Stomach (tissue), 9 donors: ENCODE measurements around the gene TXN2. TPM values are rescaled to one million over a fixed set of nuclear protein-coding genes. Genes with fewer than 3 reads are reported as not detected.

Experiments
- DNase-seq, 2 donors: peaks; one replicate each; pipeline versions ENCODE4 v3.0.0 to v3.0.0-alpha.2; 2013 to 2019
- H3K27ac ChIP-seq, 5 donors: fragments of 200-600 bp in 4 of 5; sonication (generic) in 4 of 5; one replicate each; pipeline ENCODE4 v1.5.1; 2013 to 2019; ENCODE audit warnings: mild to moderate bottlenecking in 1 of 5, moderate library complexity in 1 of 5
- H3K27me3 ChIP-seq, 3 donors: fragments of 200-600 bp; sonication (generic); one replicate each; pipeline ENCODE4 v1.5.1; 2017 to 2019; ENCODE audit warnings: mixed run types in 1 of 3
- H3K36me3 ChIP-seq, 4 donors: fragments of 200-600 bp; sonication (generic); 1 replicate in 3 of 4; 2 replicates in 1 of 4; pipeline ENCODE4 v1.5.1; 2016 to 2019
- H3K4me1 ChIP-seq, 4 donors: fragments of 200-600 bp; sonication (generic); one replicate each; pipeline ENCODE4 v1.5.1; 2016 to 2019
- H3K4me3 ChIP-seq, 4 donors: fragments of 200-600 bp; sonication (generic) in 3 of 4; one replicate each; pipeline ENCODE4 v1.5.1; 2016 to 2019; ENCODE audit warnings: mild to moderate bottlenecking in 1 of 4
- H3K9me3 ChIP-seq, 4 donors: fragments of 200-600 bp; sonication (generic); one replicate each; pipeline ENCODE4 v1.5.1; 2016 to 2019
- EP300 ChIP-seq: sonication (generic); formaldehyde crosslinking; IDR thresholded peaks from one replicate; pipeline ENCODE4 v1.6.1; 2017; ENCODE audit warnings: antibody characterized with exemption
- POLR2A ChIP-seq, 4 donors: fragments of 450-650 bp; IDR thresholded peaks; one replicate each; pipeline ENCODE4 v1.6.1; 2016; ENCODE audit warnings: antibody characterized with exemption in 4 of 4, control low read depth in 2 of 4, mild to moderate bottlenecking in 1 of 4, moderate library complexity in 1 of 4
- POLR2AphosphoS5 ChIP-seq, 3 donors: sonication (generic); formaldehyde crosslinking; IDR thresholded peaks; one replicate each; pipeline ENCODE4 v1.6.1; 2016; ENCODE audit warnings: antibody characterized with exemption in 3 of 3
- WGBS, 5 donors: extraction: QIAGEN DNeasy Blood & Tissue Kit in 3 of 5; methylation state at CpG; one replicate each; pipeline versions ENCODE4 v1.1.5 to v1.1.7; 2013 to 2018; 5-methylcytosine and 5-hydroxymethylcytosine counted together
- intact Hi-C: fragments of 100-400 bp; cut with DNase I; formaldehyde crosslinking; loops from one replicate; pipeline ENCODE4 v1.15.1; 2023; ENCODE audit warnings: low total_unique reads
- polyA plus RNA-seq, 3 donors: library from polyadenylated mRNA; stranded (reverse); fragments of 200-250 nt; gene quantifications; one replicate each; pipeline ENCODE4 v1.2.3, GENCODE V29; 2013
- total RNA-seq, 5 donors: library from RNA; depleted of rRNA; stranded (reverse); fragments of >200 nt; gene quantifications; one replicate each; pipeline versions ENCODE4 v1.1.0 to v1.2.3, GENCODE V29; 2014 to 2016
- TF ChIP-seq, protein P1 (sequence below), 7 experiments: fragments of 450-650 bp in 4 of 7; fragments of 200-600 bp in 3 of 7; sonication (generic) in 3 of 7; IDR thresholded peaks; one replicate each; pipeline ENCODE4 v1.5.1; 2016 to 2019; ENCODE audit warnings: antibody characterized with exemption in 7 of 7, control low read depth in 2 of 7, mild to moderate bottlenecking in 1 of 7
- donor health status: healthy with polysubstance abuse.
- donor health status: Bipolar disorder and iron deficiency.
- donor health status: healthy.

The TXN2 gene
- total and polyA plus RNA-seq, 8 donors = 7.0 to 279 (median 89.3) TPM

DNA sequence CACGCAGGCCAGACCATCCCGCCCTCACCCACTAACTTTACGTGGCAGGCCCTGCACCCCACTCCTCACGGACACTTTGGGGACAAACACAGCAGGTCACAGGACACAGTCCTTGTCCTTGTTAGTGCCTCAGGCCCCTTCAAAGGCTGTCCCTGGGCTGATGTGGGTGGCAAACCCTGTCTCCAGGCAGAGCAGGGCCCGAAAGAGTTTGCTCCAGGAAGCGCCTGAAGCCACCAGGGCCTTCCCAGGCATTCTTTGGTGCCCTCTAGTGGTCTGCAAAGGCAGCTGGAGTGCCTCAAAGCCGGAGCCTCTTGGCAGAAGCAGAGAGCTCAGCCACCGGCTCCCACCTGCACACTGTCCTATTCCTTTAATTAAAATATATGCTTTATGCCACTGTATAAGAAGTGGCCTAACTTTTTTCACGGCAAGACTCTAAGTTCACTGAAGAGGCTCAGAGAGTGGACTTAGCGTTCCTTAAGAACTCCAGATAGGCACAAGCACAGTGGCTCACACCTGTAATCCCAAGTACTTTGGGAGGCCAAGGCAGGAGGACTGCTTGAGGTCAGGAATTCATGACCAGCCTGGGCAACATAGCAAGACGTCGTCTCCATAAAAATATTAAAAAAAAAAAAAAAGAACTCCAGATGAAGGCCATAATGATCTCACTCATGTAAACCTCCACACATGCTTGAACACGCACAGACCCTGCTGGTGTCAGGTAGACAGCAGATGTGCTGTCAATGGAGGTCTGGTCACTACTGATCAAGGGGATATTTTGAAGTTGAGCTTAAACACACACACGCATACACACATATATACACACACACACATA is 11.1 kb downstream of the TXN2 start:
- DNase-seq = peak; percentile 87 to 95
- H3K9me3 ChIP-seq = no peaks in the 10 kb centered on the region
- peak overlapping the region in 4 of 5 donors; percentile 76 to 94 (median 84) for H3K27ac ChIP-seq
- H3K4me3 ChIP-seq = no peak overlapping the region
- intact Hi-C loops = loop anchor here (5.0 to 10.0 kb wide), 2 partner anchors 106 to 168 kb away; no protein-coding TSS in a partner anchor
- H3K27me3 ChIP-seq = no peaks in the 10 kb centered on the region
- no peak for TF ChIP-seq POLR2A (IDR thresholded peaks at IDR 0.05)
- TF ChIP-seq POLR2AphosphoS5 (IDR thresholded peaks at IDR 0.05) = peak; percentile 38 to 89 (median 55)
- TF ChIP-seq, protein P1, sequence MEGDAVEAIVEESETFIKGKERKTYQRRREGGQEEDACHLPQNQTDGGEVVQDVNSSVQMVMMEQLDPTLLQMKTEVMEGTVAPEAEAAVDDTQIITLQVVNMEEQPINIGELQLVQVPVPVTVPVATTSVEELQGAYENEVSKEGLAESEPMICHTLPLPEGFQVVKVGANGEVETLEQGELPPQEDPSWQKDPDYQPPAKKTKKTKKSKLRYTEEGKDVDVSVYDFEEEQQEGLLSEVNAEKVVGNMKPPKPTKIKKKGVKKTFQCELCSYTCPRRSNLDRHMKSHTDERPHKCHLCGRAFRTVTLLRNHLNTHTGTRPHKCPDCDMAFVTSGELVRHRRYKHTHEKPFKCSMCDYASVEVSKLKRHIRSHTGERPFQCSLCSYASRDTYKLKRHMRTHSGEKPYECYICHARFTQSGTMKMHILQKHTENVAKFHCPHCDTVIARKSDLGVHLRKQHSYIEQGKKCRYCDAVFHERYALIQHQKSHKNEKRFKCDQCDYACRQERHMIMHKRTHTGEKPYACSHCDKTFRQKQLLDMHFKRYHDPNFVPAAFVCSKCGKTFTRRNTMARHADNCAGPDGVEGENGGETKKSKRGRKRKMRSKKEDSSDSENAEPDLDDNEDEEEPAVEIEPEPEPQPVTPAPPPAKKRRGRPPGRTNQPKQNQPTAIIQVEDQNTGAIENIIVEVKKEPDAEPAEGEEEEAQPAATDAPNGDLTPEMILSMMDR (IDR thresholded peaks at IDR 0.05) = peak in 5 of 7 experiments; percentile 89 to 95 (median 91)
- H3K4me1 ChIP-seq = peaks cover 31 to 72% (median 51%) of the 10 kb centered on the region in 4 donors
- 36 to 44% (median 41%) methylated on average over 13 to 14 of the region's 14 CpGs for WGBS, 5 donors
- H3K36me3 ChIP-seq = peaks cover 24 to 66% (median 63%) of the 10 kb centered on the region in 4 donors

DNA sequence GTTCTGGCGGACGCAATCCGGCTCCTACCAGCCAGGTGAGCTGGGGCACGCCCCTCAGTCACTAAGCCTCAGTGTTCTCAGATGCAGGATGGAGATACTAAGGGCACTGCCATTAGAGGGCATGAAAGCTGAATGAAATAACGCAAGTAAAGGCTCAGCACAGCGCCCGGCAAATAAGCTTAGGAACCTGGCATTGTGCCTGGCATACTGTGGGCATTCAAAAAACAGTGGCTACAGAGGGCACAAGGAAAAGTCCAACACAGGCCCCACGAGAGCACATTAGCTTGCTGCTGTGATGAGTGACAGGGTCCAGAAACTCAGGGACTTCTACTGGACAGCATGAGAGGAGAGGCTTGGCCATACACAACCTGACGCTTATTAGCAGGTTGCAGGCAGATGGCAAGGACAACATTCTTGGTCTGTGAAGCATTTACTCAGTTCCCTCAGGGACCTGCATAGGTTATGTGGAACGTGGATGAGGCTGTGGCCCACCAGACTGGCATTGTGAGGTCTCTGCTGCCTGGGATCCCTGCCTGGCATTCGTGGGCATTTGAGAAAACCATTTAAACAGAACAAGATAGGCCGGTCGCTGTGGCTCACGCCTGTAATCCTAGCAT is 12.2 kb downstream of the TXN2 start:
- Histone ChIP-seq H3K27ac (peak overlapping the region in 4 of 5 donors; percentile 76 to 94 (median 84)), H3K27me3 (no peaks in the 10 kb centered on the region), H3K9me3 (no peaks in the 10 kb centered on the region), H3K36me3 (peaks cover 13 to 54% (median 52%) of the 10 kb centered on the region in 4 donors), H3K4me1 (peaks cover 40 to 83% (median 56%) of the 10 kb centered on the region in 4 donors), H3K4me3 (no peak overlapping the region)
- TF ChIP-seq, protein P1 (IDR thresholded peaks at IDR 0.05) = no peak
- TF ChIP-seq POLR2AphosphoS5 (IDR thresholded peaks at IDR 0.05) = peak in 1 of 3 donors; percentile 64
- no peak for TF ChIP-seq POLR2A (IDR thresholded peaks at IDR 0.05)
- DNase-seq = no peak
- intact Hi-C loops = no loop called here
- WGBS, 5 donors = 51 to 71% (median 61%) methylated on average over 13 to 14 of the region's 14 CpGs

DNA sequence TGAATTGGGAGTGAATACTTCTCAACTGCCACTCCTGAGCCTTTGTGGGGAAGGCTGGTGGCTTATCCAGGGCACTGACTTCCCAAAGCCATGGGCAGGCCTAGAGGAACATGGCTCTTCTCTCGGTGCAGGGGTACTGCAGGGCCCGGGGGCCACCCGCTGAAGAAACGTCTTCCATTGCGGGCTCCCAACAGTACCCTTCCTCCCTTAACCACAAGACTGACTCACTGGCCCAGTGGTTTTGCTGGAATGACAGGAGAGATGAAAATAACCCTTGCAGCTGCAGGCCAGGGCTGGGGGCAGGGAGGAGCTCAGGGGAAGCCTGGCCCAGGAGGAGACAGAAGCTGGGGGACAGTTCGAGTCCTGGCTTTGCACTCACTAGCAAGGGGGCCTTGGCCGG is 13.5 kb downstream of the TXN2 start:
- H3K4me1 ChIP-seq = peaks cover 40 to 80% (median 51%) of the 10 kb centered on the region in 4 donors
- DNase-seq = no peak
- no peaks in the 10 kb centered on the region for H3K27me3 ChIP-seq
- H3K27ac ChIP-seq = peak overlapping the region in 4 of 5 donors; percentile 76 to 94 (median 84)
- TF ChIP-seq, protein P1 (IDR thresholded peaks at IDR 0.05) = no peak
- TF ChIP-seq EP300 (no peak), POLR2AphosphoS5 (IDR thresholded peaks at IDR 0.05) (no peak), POLR2A (IDR thresholded peaks at IDR 0.05) (no peak)
- no peaks in the 10 kb centered on the region for H3K9me3 ChIP-seq
- no peak overlapping the region for H3K4me3 ChIP-seq
- intact Hi-C loops = no loop called here
- peaks cover 8 to 41% (median 39%) of the 10 kb centered on the region in 4 donors for H3K36me3 ChIP-seq
- WGBS, 5 donors = 67 to 87% (median 76%) methylated on average over 6 to 7 of the region's 7 CpGs

DNA sequence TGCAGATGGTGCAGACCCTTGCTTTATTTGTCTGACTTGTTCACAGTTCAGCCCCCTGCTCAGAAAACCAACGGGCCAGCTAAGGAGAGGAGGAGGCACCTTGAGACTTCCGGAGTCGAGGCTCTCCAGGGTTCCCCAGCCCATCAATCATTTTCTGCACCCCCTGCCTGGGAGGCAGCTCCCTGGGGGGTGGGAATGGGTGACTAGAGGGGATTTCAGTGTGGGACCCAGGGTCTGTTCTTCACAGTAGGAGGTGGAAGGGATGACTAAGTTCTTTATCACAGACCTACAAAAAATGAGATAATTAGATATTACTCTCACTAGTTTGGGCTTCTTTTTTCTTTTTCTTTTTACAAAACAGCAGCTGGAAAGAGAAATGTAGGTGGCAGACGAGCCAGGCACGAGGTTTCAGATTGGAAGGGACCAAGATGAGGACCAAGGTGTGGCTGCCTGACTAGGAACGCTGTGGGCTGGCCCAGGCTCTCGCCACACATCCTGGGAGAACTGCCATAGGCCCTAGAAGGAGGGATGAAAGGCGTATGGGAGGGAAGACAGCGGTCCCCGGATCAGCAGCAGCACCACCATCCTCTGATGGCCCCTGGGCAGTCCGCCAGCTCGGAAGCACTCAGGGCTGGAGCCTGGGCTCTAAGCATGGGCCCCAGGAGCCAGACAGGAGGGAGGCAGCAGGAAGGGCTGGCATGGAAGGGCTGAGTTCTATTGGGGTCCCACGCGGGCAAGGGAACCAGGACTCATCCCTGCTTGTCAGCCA is 14.2 kb downstream of the TXN2 start:
- TF ChIP-seq, protein P1 (IDR thresholded peaks at IDR 0.05) = no peak
- TF ChIP-seq POLR2A (IDR thresholded peaks at IDR 0.05) (no peak), EP300 (no peak), POLR2AphosphoS5 (IDR thresholded peaks at IDR 0.05) (no peak)
- Histone ChIP-seq H3K9me3 (no peaks in the 10 kb centered on the region), H3K36me3 (peaks cover 3 to 34% (median 32%) of the 10 kb centered on the region in 4 donors), H3K27ac (peak overlapping the region in 4 of 5 donors; percentile 76 to 94 (median 84)), H3K4me1 (peaks cover 42 to 78% (median 55%) of the 10 kb centered on the region in 4 donors), H3K4me3 (no peak overlapping the region), H3K27me3 (no peaks in the 10 kb centered on the region)
- WGBS, 5 donors = 55 to 76% (median 70%) methylated on average over 13 to 14 of the region's 14 CpGs
- intact Hi-C loops = no loop called here
- peak in 1 of 2 donors; percentile 72 for DNase-seq
